Measurements from ENCODE around the gene MALRD1. TPM values are rescaled to one million over a fixed set of nuclear protein-coding genes. Genes with fewer than 3 reads are reported as not detected.

Gene MALRD1
- total and polyA plus RNA-seq, 2 donors from 2014 or later, result 2.0 to 2.4 TPM

DNA sequence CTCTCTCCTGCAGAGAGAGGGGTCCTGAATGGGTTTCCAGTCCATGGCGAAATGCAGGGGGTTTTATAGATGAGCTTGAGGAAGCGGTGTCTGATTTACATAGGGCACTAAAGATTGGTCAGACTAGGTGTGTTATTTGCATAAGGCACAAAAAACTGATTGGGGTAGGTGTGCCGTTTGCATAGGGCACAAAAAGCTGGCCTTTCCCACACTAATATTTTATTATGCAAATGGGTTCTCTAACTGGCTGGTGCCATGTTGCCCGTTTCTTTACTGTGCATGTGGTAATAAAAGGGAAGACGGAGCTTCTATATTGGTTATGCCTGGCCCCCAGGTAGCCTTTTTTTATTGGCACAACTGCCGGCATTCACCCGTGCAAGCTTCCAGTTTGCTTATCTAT lies 50.2 kb downstream of the MALRD1 start:
- no peaks in the 10 kb centered on the region for H3K4me1 ChIP-seq (ENCODE audit: control insufficient read depth in 2 of 3, insufficient read depth in 2 of 3, low read depth in 1 of 3, low read length in 3 of 3)
- no peak overlapping the region for H3K4me3 ChIP-seq (ENCODE audit: low read length in 3 of 3)
- FAIRE-seq (no peak), DNase-seq (no peak)
- TF ChIP-seq, protein P1, sequence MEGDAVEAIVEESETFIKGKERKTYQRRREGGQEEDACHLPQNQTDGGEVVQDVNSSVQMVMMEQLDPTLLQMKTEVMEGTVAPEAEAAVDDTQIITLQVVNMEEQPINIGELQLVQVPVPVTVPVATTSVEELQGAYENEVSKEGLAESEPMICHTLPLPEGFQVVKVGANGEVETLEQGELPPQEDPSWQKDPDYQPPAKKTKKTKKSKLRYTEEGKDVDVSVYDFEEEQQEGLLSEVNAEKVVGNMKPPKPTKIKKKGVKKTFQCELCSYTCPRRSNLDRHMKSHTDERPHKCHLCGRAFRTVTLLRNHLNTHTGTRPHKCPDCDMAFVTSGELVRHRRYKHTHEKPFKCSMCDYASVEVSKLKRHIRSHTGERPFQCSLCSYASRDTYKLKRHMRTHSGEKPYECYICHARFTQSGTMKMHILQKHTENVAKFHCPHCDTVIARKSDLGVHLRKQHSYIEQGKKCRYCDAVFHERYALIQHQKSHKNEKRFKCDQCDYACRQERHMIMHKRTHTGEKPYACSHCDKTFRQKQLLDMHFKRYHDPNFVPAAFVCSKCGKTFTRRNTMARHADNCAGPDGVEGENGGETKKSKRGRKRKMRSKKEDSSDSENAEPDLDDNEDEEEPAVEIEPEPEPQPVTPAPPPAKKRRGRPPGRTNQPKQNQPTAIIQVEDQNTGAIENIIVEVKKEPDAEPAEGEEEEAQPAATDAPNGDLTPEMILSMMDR (IDR thresholded peaks at IDR 0.05; ENCODE audit: borderline replicate concordance, extremely low read depth, insufficient read depth), result no peak
- intact Hi-C loops (cut with DNase I), result no loop called here
- H3K27ac ChIP-seq (ENCODE audit: low read depth in 2 of 2, low read length in 2 of 2), result no peak overlapping the region
- no peak overlapping the region for H3K9ac ChIP-seq (ENCODE audit: low read length in 3 of 3)
- no peaks in the 10 kb centered on the region for H3K9me3 ChIP-seq (ENCODE audit: control insufficient read depth in 2 of 3, insufficient read depth in 1 of 3, low read length in 3 of 3)
- no peaks in the 10 kb centered on the region for H3K36me3 ChIP-seq (ENCODE audit: control insufficient read depth in 2 of 3, insufficient read depth in 3 of 3, low read length in 3 of 3)
- no peaks in the 10 kb centered on the region for H3K27me3 ChIP-seq (ENCODE audit: control insufficient read depth, insufficient read depth, low read length)

DNA sequence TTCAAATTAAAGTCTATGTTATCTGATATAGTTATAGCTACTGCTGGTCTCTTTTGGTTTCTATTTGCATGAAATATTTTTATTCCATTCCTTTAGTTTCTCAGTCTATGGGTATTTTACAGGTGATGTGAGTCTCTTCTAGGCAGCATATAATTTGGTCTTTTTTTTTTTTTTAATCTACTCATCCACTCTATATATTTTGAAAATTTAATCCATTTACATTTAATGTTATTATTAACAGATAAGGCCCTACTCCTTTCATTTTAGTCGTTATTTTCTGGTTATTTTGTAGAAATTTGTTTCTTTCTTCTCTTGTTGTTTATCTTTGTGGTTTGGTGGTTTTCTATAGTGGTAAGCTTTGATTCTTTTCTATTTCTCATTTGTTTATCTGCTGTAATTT lies 58.8 kb downstream of the MALRD1 start:
- intact Hi-C loops (cut with DNase I), result no loop called here
- TF ChIP-seq, protein P1 (IDR thresholded peaks at IDR 0.05; ENCODE audit: borderline replicate concordance, extremely low read depth, insufficient read depth), result no peak
- Histone ChIP-seq H3K27ac (ENCODE audit: low read depth in 2 of 2, low read length in 2 of 2) (no peak overlapping the region), H3K9me3 (ENCODE audit: control insufficient read depth in 2 of 3, insufficient read depth in 1 of 3, low read length in 3 of 3) (peaks cover 0 to 7% (median 0%) of the 10 kb centered on the region in 3 donors), H3K4me1 (ENCODE audit: control insufficient read depth in 2 of 3, insufficient read depth in 2 of 3, low read depth in 1 of 3, low read length in 3 of 3) (no peaks in the 10 kb centered on the region), H3K27me3 (ENCODE audit: control insufficient read depth, insufficient read depth, low read length) (no peaks in the 10 kb centered on the region), H3K36me3 (ENCODE audit: control insufficient read depth in 2 of 3, insufficient read depth in 3 of 3, low read length in 3 of 3) (no peaks in the 10 kb centered on the region), H3K4me3 (ENCODE audit: low read length in 3 of 3) (no peak overlapping the region), H3K9ac (ENCODE audit: low read length in 3 of 3) (no peak overlapping the region)
- DNase-seq (no peak), FAIRE-seq (no peak)

GRCh38 chr10:19111501-19112267 lies 63.1 kb downstream of the MALRD1 start:
- H3K27ac ChIP-seq (ENCODE audit: low read depth in 2 of 2, low read length in 2 of 2), result no peak overlapping the region
- intact Hi-C loops (cut with DNase I), result no loop called here

More at GRCh38 chr10:19111501-19112267, 63.1 kb downstream of the MALRD1 start:
- TF ChIP-seq, protein P1 (IDR thresholded peaks at IDR 0.05; ENCODE audit: borderline replicate concordance, extremely low read depth, insufficient read depth), result no peak
- H3K36me3 ChIP-seq (ENCODE audit: control insufficient read depth in 2 of 3, insufficient read depth in 3 of 3, low read length in 3 of 3), result no peaks in the 10 kb centered on the region
- H3K4me1 ChIP-seq (ENCODE audit: control insufficient read depth in 2 of 3, insufficient read depth in 2 of 3, low read depth in 1 of 3, low read length in 3 of 3), result no peaks in the 10 kb centered on the region
- H3K9me3 ChIP-seq (ENCODE audit: control insufficient read depth in 2 of 3, insufficient read depth in 1 of 3, low read length in 3 of 3), result peaks cover 0 to 7% (median 0%) of the 10 kb centered on the region in 3 donors
- H3K4me3 ChIP-seq (ENCODE audit: low read length in 3 of 3), result no peak overlapping the region
- FAIRE-seq (no peak), DNase-seq (no peak)
- no peak overlapping the region for H3K9ac ChIP-seq (ENCODE audit: low read length in 3 of 3)
- H3K27me3 ChIP-seq (ENCODE audit: control insufficient read depth, insufficient read depth, low read length), result no peaks in the 10 kb centered on the region

Measured in kidney (tissue), 14 donors.